ENCODE results near the gene IER2.
A peak's percentile ranks its signal among the peaks of the same experiment; 100 is the strongest.

IER2 gene

GRCh38 chr19:13115936-13116281 lies 34.3 kb upstream of the IER2 start:
- DNase-seq (ENCODE audit: low read depth): no peak
- peak overlapping the region; percentile 84 for H3K4me3 ChIP-seq (ENCODE audit: low read length)
- TF ChIP-seq CTCF (IDR thresholded peaks at IDR 0.05; ENCODE audit: insufficient read depth, low read depth, low read length, missing control alignments): no peak

- DNase-seq (ENCODE audit: low read depth): peak; percentile 97
- no peak for TF ChIP-seq CTCF (IDR thresholded peaks at IDR 0.05; ENCODE audit: insufficient read depth, low read depth, low read length, missing control alignments)
- H3K4me3 ChIP-seq (ENCODE audit: low read length): peak within 1 kb of the TSS; percentile 84
Observed at GRCh38 chr19:13116282-13117175, 33.7 kb upstream of the IER2 start, which contains the start of gene TRMT1. Gene TRMT1, minus strand, starts transcription at chr19:13116740. Its CDS starts 341 bp downstream, at chr19:13116399.

GRCh38 chr19:13117176-13117771 lies 32.9 kb upstream of the IER2 start:
- peak; percentile 36 for DNase-seq (ENCODE audit: low read depth)
- peak overlapping the region; percentile 84 for H3K4me3 ChIP-seq (ENCODE audit: low read length)
- TF ChIP-seq CTCF (IDR thresholded peaks at IDR 0.05; ENCODE audit: insufficient read depth, low read depth, low read length, missing control alignments): no peak

- DNase-seq (ENCODE audit: low read depth): peak; percentile 91
- peak within 1 kb of the TSS; percentile 84 for H3K4me3 ChIP-seq (ENCODE audit: low read length)
- TF ChIP-seq CTCF (IDR thresholded peaks at IDR 0.05; ENCODE audit: insufficient read depth, low read depth, low read length, missing control alignments): no peak
Observed at GRCh38 chr19:13117772-13118423, 32.3 kb upstream of the IER2 start, which contains the start of gene NACC1. Gene NACC1, plus strand, starts transcription at chr19:13118264. Its CDS starts 16,944 bp downstream, at chr19:13135208.

GRCh38 chr19:13118424-13119193 lies 31.6 kb upstream of the IER2 start:
- no peak for TF ChIP-seq CTCF (IDR thresholded peaks at IDR 0.05; ENCODE audit: insufficient read depth, low read depth, low read length, missing control alignments)
- peak; percentile 60 for DNase-seq (ENCODE audit: low read depth)
- peak overlapping the region; percentile 75 for H3K4me3 ChIP-seq (ENCODE audit: low read length)

- H3K4me3 ChIP-seq (ENCODE audit: low read length): peak overlapping the region; percentile 75
- no peak for DNase-seq (ENCODE audit: low read depth)
- TF ChIP-seq CTCF (IDR thresholded peaks at IDR 0.05; ENCODE audit: insufficient read depth, low read depth, low read length, missing control alignments): no peak
Observed at GRCh38 chr19:13119627-13120026, 30.6 kb upstream of the IER2 start.

All from epithelial cell of esophagus (primary cell).